ENCODE results near the gene F12.

DNA sequence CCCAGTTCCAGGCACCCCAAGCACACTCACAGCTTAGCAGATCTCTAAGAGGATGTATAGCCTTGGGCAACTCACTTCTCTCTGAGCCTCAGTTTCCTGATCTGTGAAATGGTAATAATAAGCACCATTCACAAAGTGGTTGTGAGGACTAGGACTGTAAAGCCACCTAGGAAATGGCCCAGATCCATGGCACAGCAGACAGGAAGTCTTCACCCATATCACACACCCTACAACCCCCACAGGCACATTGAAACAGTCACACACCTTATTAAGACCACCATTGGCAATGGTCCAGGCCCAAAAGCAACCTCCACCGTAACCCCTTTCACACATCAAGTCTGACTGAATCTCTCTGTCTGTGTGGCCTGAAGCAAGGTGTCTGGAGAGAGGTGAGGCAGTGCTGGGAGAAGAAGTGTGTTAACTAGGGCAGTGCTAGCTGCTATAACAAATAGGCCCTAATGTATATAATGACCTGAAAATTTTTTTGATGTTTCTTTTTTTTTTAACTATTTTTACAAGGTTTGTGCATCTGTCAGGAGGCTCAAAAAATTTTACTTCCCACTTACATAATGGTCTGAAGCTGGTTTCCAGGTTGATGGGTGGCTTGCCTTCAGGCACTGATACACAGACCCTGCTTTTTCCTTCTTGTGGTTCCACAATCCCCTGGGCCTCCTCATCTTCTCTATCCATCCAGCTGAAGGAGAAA, 54.0 kb downstream of the F12 start:
- TF ChIP-seq, protein P1, sequence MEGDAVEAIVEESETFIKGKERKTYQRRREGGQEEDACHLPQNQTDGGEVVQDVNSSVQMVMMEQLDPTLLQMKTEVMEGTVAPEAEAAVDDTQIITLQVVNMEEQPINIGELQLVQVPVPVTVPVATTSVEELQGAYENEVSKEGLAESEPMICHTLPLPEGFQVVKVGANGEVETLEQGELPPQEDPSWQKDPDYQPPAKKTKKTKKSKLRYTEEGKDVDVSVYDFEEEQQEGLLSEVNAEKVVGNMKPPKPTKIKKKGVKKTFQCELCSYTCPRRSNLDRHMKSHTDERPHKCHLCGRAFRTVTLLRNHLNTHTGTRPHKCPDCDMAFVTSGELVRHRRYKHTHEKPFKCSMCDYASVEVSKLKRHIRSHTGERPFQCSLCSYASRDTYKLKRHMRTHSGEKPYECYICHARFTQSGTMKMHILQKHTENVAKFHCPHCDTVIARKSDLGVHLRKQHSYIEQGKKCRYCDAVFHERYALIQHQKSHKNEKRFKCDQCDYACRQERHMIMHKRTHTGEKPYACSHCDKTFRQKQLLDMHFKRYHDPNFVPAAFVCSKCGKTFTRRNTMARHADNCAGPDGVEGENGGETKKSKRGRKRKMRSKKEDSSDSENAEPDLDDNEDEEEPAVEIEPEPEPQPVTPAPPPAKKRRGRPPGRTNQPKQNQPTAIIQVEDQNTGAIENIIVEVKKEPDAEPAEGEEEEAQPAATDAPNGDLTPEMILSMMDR (conservative IDR thresholded peaks at IDR 0.05; ENCODE audit: low read length) = no peak
- TF ChIP-seq EZH2phosphoT487 (IDR thresholded peaks at IDR 0.05; ENCODE audit: borderline replicate concordance, low read depth, low read length) = no peak
